ENCODE results near the gene ARID4A.

GRCh38 chr14:58408681-58409215 lies 110.4 kb downstream of the ARID4A start:
- TF ChIP-seq CTCF (IDR thresholded peaks at IDR 0.05) (no peak), POLR2A (IDR thresholded peaks at IDR 0.05) (no peak), EP300 (IDR thresholded peaks at IDR 0.05) (no peak), POLR2AphosphoS5 (IDR thresholded peaks at IDR 0.05) (no peak)

Measured in sigmoid colon (tissue), 4 donors.